ENCODE measurements around the gene MIA2.

DNA sequence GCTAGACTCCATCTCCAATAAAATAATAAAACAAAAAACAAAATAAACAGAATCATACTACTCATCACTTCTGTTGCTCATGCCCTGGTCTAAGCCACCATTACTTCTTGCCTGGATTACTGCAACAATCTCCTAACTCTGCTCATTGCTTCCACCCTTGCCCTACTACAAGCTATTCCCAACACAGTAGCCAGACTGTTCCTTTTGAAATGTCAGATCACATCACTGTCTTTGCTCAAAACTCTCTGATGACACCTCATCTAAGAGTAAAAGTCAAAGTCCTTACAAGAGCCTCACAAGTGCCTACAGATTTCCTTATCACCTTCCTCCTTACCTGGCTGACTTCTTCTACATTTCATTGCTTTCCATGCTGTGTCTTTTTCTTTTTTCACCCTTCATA lies 188.5 kb downstream of the MIA2 start:
- TF ChIP-seq NFIC (IDR thresholded peaks at IDR 0.05; ENCODE audit: borderline replicate concordance) (no peak), EZH2phosphoT487 (IDR thresholded peaks at IDR 0.05; ENCODE audit: borderline replicate concordance, low read depth) (no peak)
